DLD1 (cell line): ENCODE measurements around the gene OR2A25.

ENCODE experiments used
- in situ Hi-C: cut with HindIII; loops from 2 replicates; pipeline ENCODE4 v1.10.0; 2017; ENCODE audit warnings: low sequenced_read_pairs

Gene OR2A25

DNA sequence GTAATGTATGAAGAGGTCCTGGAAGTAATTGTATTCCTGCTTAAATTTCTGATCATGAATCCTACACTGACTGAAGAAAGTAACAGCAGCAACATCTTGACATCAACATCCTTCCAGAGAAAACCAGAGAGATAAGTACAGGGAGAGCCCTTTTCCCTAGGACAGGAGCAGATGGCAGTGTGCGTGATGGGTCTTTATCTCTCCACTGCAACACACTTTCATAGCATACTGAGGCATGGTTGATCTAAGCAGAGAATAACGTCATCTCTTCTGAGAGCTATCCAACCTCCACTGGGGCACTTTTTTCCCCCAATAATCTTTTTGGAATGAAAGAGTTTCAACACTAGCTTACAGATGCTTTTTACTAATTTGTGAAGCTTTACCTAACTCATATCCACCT, 342 bp downstream of the OR2A25 start:
- in situ Hi-C loops, result no loop called here

DNA sequence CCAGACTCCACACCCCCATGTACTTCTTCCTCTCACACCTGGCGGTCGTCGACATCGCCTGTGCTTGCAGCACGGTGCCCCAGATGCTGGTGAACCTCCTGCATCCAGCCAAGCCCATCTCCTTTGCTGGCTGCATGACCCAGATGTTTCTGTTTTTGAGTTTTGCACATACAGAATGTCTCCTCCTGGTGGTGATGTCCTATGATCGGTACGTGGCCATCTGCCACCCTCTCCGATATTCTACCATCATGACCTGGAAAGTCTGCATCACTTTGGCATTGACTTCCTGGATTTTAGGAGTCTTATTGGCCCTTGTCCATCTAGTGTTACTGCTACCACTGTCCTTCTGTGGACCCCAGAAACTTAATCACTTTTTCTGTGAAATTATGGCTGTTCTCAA, 4.8 kb downstream of the OR2A25 start:
- in situ Hi-C loops, result no loop called here

DNA sequence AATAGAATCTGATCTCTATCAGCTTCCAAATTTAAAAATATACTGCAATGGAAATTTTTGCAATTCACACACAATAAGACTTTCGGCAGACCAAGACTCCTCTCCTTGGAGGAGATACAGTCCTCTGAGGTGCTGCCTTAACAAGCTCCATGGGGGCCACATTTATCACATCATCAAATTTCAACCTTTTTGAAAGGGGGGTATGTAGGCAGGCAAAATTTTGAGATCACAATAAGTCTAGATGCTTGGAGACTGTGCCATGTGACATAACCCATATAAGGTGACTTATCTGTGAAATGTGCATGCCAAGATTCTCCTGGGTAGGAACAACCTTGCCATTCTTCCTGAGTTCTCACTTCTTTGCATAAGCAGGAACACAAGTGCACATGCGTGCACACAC, 16.4 kb downstream of the OR2A25 start, which contains the start of gene OR2A12:
Gene OR2A12, plus strand, starts transcription at position 301 of the 400 bp plus-strand sequence. CDS start 8,830 bp downstream, outside the sequence.
- in situ Hi-C loops, result no loop called here

DNA sequence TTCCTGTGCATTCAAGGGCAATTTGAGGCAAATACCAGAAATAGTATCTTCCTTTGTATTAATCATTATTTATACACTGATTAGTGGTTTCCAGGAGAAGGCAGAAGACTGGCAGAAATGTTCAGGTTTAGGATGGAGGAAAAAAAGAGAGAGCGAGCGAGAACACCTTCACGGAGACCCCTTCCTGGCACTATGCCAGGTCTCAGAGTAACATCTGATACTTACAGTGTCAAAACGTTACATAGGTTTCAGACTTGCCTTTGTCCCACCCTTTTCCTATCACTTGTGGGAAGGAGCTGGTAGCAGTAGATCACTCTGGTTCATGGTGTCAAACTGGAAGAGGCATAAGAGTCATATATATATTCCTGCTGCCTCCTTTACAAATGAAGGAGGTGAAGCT, 17.1 kb downstream of the OR2A25 start:
- in situ Hi-C loops, result no loop called here

DNA sequence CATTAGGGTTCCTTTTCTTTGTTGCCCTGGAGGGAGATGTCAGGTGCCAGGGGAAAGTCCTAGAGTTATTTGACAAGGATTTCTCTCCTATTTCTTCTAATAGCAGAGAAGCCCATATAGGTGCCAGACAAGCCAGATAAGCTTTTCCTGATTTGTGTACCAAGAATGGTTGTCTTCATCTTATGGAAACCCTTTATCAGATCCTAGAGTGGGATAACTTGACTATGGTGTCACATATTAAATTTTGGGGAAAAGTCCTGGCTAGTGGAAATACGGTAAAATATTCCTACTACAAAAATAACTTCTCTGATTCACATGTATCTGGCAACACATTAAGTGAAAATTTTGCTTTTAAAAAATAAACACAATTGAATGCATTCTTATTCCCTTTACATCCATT, 17.6 kb downstream of the OR2A25 start:
- in situ Hi-C loops, result no loop called here

DNA sequence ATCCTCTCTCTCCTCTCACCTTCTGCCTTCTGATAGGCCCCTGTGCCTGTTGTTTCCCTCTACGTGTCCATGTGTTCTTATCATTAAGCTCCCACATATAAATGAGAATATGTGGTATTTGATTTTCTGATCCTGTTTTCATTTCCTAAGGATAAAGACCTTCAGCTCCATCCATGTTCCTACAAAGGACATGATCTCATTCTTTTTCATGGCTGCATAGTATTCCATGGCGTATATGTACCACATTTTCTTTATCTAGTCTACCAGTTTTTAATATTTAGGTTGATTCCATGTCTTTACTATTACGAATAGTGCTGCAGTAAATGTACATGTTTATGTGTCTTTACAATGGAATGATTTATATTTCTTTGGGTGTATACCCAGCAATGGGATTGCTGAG, 21.1 kb downstream of the OR2A25 start:
- in situ Hi-C loops, result no loop called here

DNA sequence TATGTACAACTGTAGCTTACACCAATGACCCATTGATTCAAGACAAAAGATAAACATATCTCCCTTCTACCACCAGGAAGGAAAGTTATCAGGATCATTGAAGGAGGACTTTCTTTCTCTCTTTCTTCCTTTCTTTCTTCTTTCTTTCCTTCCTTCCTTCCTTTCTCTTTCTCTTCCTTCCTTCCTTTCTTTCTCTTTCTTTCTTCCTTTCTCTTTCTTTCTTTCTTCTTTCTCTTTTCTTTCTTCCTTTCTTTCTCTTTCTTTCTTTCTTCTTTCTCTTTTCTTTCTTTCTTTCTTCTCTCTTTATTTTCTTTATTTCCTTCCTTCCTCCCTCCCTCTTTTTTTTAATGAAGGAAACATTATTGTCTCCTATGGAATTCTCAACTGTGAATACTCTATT, 29.2 kb downstream of the OR2A25 start:
- in situ Hi-C loops, result no loop called here

DNA sequence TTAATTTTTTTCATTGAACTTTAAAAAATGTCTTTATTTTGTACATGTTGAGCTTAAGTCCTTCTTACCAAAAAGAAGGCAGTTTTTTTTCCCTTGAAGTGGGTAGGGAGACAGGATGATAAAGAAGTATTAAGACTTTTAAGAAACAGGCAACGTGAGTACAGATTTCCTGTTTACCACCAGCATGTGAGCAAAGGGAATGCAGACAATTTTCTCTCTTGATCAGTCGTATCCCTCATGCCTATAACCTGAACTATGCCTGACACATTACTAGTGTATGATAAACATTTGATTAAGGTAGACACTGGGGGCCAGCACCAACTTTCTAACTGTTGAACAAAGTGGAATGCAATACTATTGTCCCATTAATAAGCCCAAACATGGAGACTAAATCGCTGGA, 31.0 kb downstream of the OR2A25 start:
- in situ Hi-C loops, result no loop called here

DNA sequence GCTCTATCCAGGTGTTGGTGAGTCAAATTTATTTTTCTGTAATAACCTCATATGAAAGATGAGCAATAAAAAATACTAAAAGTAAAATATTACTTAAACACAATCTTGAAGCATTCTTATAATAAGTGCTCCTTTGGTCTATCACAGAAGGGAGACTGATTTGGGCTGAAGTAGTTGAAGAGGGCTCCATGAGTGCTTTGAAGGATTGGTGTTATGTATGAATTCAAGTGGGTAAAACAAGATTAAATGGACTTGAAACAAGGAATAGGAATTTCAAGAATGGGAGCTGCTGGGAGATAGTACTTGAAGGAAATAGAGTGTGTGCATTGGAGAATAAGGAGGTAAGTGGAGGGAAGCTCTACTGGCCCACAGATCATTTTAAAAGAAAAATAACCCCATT, 32.4 kb downstream of the OR2A25 start:
- in situ Hi-C loops, result no loop called here

DNA sequence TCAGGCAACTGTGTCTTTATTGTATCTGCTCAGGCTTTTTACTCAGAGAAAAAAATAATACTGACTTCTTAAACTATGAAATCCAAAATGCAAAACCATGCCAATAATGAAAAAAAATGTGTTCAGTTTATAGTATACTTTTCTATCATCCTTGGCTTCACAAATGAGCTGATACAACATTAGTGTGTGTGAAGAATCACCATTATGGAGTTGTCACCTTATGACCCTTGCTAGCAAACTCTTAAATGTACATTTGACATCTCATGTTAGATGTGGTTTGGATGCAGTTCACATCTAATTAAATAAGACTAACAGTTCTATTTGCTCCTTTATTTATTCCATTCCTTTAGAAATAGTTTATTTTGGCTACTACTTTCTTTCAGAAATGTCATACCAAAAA, 35.6 kb downstream of the OR2A25 start:
- in situ Hi-C loops, result no loop called here

DNA sequence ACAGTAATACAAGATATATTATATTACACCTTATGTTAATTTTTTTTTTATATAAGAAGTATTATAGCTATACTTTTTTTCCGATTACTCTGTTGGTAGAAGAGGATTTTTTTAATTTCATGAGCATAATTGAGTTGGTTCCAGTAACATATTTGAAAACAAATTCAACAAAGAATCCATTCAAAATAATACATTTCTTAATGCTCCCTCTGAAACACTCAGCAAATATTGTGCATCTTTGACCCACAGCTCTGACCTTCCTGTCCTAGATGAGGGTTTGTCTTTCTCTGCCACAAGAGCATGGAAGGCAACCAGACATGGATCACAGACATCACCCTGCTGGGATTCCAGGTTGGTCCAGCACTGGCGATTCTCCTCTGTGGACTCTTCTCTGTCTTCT, 39.7 kb downstream of the OR2A25 start, which contains the start of gene OR2A2:
Gene OR2A2, plus strand, starts transcription at position 301 of the 400 bp plus-strand sequence. Its CDS starts 0 bp downstream, at position 301.
- in situ Hi-C loops, result no loop called here

DNA sequence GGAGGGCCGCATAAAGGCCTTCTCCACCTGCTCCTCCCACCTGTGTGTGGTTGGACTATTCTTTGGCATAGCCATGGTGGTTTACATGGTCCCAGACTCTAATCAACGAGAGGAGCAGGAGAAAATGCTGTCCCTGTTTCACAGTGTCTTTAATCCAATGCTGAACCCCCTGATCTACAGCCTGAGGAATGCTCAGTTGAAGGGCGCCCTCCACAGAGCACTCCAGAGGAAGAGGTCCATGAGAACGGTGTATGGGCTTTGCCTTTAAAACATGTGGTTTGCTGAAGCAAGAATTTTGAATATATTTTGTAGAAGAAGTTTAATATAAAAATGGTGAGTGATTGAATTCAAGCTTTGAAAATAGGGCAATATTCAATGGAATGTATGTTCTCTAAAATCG, 40.7 kb downstream of the OR2A25 start:
- in situ Hi-C loops, result no loop called here

DNA sequence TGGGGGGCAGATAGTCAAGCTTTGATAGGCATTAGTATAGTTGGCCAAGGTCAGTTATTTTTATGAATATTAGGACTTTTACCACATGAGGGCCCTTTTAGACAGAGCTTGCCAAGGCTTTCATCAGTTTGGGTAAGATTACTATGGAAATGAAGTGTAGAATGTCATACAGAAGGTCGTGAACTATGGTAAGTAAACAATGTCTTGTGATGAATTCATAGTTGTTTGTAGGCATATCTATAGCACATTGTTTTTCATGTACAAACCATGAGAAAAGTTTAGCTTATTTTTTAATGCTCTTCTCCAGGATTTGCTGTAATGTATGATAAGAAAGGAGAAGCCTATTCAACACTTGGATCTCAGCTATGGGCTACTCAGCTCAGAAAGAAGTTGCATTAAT, 44.0 kb downstream of the OR2A25 start:
- in situ Hi-C loops, result no loop called here

DNA sequence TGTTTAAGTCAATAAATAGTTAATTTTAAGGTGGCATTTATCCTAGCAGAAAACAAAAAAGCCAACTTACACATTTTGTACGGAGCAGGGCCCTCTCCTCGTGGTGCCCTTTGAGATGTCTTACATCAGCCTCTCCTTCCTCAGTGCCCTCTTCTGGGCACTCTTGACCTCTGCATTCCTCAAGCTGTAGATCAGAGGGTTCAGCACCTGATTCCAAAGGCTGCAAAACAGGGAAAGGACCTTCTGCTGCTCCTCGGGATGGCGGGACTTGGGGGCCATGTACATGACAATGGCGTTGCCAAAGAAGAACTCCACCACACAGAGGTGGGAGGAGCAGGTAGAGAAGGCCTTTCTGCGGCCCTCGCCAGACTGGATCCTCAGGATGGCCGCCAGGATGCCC, 48.7 kb downstream of the OR2A25 start:
- in situ Hi-C loops, result no loop called here

DNA sequence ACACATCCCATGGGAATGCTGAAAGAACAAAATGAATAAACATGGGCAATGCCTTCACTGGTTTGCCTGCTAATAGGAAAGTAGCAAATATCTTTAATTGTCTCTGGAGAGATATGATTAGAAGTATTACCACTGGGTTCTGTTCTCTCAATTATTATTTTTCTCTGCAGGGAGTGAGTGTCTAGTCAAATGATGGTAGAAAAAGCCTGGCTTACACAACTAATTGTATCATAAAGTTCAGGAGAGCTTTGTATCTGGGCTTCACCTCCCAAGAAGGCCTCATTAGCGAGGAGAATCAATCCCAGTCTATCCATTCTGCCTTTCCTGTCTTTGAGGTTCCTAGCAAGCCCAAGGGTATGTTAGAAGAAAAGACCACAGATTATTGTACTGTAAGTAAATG, 53.3 kb downstream of the OR2A25 start, which contains the start of gene OR2A14:
Gene OR2A14, plus strand, starts transcription at position 301 of the 400 bp plus-strand sequence. CDS start 5,937 bp downstream, outside the sequence.
- in situ Hi-C loops, result no loop called here
